HG02973 (cell line): ENCODE measurements around the gene SELENOP.
"Not testable (repeated sequence)": the region's sequence is repeated elsewhere in the genome, so short reads cannot be mapped to it uniquely, and the experiment has no call there.

Experiments used
- ATAC-seq: cut with Tn5 transposase; IDR thresholded peaks from one replicate; pipeline ENCODE4 v1.9.1; 2021; ENCODE audit warnings: moderate library complexity; ENCODE audit not compliant: unreplicated experiment

SELENOP gene, protein sequence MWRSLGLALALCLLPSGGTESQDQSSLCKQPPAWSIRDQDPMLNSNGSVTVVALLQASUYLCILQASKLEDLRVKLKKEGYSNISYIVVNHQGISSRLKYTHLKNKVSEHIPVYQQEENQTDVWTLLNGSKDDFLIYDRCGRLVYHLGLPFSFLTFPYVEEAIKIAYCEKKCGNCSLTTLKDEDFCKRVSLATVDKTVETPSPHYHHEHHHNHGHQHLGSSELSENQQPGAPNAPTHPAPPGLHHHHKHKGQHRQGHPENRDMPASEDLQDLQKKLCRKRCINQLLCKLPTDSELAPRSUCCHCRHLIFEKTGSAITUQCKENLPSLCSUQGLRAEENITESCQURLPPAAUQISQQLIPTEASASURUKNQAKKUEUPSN

DNA sequence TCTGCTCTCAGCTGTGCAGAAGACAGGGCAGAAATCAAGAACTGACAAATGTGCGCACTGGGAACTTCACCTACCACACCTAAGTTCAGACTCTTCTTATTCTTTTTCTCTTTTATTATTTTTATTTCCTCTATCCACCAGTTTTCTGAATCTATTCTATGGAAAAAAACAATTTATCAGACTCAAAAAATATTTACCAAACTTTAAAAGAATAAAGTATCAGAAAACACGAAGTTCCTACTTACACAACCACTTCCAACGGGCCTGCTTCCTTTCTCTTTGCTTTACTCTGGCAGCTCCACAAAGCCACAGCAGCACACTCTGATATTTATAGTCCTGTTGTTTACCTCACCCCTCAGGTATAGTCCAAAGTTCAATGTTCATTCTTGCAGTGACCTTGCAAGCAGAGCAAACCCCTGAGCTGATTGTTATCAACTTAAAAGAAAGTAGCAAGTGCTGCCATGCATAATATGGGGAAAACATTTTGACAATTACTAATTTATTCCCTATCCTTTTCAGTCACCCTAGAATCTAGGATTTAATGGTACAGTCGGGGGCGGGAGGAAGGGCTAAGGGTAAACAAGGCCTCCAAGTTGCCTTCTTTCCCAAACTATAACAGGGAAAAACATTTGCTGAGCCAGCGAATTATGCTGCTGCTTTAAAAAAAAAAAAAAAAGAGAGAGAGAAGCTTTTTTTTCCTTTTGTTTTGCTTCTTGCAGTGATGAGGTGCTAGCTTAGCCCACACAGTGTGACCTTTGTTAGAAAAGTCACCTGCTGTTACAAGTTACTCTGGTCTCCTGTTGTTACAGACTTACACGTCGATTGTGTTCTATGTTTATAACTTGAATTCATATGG lies at the start of gene SELENOP:
SELENOP (minus strand) TSS at position 302 of the 856 bp plus-strand sequence. CDS start 3,539 bp downstream, outside the sequence.
- ATAC-seq: no peak

DNA sequence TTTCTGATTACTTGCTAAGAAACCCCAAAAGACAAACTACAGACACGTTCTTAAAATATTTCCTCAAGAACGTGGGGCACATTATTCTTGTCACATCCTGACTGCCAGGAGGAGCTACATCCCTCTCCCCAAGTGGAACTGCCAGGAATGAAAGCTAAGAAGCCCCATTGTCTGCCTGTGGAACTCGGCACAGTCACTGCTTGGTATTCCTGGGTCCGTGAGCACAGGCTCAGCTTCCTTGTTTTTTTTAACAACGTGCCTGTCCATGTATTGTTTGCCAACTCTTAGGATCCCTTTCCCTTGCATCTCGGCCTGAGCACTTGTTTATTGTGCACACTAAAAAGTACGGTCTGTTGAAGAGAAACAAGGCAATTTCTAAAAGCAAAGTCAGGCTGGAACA lies 47.0 kb upstream of the SELENOP start:
- ATAC-seq: no peak

DNA sequence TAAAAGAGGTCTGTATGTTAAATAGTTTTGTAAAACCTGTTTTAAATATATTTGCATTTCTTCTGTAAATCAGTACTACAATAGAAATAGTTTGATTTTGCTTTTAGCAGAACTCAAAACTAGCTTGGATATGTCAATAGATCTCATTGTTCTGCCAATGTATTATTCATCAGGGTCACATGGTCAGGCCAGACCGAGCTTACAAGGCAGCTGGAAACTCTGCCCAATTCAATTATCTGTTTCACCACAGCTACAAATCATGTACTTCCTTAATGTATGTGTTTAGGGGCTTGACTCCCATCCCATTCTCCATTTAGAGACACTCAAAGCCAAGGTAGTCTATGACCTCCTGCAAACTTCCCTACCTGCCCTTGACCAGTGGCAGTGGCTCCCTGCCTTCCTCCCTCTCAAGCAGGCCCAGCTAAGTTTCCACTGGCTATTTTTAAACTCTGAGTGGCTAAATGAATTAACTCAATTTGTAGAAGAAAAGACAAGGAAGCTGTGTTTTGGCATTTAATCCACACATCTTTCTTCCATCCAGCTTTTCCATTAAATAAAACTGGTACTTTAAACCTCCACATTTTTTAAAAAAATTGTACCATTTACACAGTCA lies 46.4 kb upstream of the SELENOP start:
- ATAC-seq: no peak

DNA sequence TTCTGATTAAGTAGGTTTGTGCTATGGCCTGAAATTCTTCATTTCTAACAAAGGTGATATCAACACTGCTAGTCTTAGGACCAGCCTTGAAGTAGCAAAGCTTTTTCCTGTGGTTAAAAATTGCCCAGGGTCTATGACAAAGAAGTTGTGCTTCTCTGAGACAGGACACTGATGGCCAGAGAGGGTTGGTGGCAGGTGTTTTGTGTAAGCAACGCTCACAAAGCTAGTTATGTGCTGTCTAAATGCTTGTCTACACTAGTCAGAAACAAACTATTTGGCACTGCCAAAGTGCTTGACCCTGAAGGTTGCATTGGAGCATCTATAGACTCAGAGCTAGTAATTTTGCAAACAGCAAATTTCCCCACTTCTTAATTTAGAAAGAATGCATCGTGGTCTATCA lies 44.1 kb upstream of the SELENOP start:
- ATAC-seq: no peak

DNA sequence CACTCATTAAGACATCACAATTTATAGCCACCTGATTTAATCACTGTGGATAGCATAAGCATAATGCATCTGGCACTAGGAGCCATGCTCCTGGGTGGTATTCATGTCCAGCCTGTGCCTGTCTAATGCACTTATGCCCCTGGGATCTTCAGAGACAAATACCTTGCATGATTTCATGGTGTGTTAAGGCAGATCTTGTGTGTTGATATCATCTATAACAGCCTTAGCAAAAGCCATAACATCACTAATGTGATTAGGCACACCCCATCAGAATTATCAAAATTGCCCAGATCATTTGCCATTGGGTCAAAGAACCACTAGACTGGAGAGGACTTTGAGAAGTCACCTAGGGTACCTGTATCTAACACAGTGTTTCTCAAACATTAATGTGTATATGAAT lies 43.7 kb upstream of the SELENOP start:
- no peak for ATAC-seq

DNA sequence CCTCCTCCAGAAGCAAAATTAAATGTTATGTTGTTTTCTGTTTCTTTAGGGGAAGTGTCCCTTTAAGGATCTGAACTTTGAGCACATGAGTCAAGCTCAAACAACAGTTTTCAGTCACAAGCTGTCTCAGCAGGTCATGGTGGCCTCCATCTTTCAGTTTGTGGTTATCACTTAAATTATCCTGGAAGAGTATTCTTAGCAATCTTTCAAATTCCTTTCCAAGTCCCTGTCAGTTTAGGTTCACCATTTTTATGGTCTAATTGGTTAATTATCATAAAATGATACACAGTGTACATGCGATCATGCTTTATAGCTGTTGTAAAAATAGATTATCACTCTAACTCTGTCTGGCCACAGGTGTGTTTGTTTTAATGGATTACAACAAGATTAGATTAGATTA lies 43.1 kb upstream of the SELENOP start:
- no peak for ATAC-seq

DNA sequence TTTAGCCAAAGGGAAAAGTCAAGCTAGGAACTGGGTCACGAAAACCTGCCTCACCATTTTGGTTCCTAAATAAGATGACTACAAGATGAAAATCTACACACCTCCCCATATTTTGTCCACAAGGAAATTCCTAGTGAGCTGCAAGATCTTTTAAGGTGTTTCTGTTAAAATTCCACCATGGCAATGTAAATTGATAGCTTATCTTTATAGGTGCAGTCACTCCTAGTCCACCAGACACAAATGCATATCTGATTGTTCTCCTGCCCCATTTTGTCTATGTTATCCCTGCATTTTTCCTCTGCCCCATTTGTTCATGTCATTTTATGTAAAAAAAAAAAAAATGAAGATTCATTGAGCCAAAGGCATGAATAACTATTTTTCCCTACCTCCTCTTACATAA lies 41.1 kb upstream of the SELENOP start:
- ATAC-seq: no peak

DNA sequence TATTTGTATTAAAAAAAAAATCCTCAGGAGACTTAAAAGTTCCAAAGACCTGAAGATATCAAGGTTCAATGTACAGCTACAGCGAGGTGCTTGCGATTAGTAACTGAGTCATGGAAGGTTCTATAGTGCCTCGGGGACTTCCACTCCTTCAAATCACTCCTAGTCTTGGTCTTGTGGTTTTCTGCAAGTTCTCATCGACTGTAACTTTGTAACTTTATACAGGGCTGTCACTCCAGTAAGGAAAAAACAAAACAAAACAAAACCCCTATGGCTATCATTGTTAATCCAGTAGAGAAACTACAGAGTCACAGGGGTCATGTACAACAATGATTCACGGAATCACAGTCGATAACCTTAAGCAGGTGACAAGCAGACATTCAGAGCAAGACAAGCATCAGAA lies 39.8 kb upstream of the SELENOP start:
- no peak for ATAC-seq

DNA sequence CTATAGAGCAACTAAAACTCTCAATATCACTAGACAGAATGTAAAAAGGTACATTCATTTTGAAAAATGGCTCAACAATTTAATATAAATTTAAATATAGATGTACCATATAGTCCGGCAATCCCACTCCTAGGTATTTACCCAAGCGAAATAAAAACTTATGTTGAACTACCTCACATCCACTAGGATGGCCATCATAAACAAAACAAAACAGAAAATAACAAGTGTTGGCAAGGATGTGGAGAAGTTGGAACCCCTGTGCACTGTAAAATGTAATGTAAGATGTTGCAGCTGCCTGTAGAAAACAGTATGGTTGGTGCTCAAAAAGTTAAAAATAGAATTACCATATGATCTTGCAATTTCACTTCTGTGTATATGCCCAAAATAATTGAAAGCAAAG lies 36.9 kb upstream of the SELENOP start:
- ATAC-seq: no peak

DNA sequence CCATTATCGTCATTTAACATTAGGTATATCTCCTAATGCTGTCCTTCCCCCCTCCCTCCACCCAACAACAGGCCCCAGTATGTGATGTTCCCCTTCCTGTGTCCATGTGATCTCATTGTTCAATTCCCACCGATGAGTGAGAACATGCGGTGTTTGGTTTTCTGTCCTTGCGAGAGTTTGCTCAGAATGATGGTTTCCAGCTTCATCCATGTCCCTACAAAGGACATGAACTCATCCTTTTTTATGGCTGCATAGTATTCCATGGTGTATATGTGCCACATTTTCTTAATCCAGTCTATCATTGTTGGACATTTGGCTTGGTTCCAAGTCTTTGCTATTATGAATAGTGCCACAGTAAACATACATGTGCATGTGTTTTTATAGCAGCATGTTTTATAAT lies 32.7 kb upstream of the SELENOP start:
- ATAC-seq: not testable (repeated sequence)

DNA sequence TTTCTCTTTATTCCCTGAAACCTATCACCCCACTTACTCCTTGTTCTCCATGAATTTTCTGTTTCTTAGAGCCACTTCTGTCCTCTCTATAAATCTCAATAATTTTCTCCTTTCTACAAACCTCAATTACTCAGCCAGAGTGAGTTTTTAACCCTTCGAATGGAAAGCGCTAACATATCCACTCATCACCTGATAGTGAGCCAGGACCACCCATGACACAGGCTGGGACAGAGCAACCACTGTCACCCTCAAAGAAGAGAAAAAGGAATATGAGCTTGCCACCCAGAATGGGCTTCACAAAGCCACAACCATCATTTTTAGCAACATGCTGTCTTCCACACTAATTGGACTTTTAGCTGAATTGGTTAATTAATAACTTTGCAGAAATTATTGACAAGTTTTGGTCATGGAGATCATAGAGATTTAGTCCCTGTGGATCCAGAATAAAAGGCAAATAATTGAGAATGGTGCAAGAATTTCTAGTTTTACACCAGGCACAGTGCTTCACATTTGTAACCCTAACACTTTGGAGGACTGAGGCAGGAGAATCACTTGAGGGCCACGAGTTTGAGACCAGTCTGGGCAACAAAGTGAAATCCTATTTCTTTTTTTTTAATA lies 32.1 kb upstream of the SELENOP start:
- ATAC-seq: no peak

DNA sequence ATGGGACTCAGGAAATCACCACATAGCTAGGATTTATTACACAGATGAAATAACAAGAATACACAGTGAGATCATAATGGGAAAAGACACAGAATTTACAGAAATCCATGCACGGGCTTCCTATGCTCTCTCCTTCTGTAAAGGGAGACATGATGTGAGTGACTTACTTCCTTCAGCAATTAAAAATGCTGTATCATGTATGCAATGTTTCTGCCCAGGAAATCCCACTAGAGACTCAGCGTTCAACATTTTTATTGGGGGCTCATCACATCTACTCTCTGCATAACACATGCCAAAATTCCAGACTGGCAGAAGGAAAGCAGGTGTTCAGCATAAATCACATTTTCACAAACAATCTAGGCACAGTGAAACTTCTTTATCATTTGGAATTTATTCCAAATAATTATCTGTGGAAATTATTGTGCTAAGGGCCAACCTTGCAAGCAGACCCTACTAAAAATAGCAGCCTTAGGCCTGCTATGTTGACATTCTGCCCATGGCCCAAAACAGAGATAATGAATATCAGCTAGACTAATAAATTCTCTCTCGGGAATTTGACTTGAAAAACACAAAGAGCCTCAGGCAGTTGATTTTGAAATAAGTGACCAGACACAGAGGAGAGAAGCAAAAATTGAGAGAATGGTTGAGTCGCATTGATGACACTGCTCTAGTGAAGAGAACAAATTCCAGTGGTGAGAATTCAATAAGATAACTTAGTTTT lies 31.4 kb upstream of the SELENOP start:
- ATAC-seq: no peak

DNA sequence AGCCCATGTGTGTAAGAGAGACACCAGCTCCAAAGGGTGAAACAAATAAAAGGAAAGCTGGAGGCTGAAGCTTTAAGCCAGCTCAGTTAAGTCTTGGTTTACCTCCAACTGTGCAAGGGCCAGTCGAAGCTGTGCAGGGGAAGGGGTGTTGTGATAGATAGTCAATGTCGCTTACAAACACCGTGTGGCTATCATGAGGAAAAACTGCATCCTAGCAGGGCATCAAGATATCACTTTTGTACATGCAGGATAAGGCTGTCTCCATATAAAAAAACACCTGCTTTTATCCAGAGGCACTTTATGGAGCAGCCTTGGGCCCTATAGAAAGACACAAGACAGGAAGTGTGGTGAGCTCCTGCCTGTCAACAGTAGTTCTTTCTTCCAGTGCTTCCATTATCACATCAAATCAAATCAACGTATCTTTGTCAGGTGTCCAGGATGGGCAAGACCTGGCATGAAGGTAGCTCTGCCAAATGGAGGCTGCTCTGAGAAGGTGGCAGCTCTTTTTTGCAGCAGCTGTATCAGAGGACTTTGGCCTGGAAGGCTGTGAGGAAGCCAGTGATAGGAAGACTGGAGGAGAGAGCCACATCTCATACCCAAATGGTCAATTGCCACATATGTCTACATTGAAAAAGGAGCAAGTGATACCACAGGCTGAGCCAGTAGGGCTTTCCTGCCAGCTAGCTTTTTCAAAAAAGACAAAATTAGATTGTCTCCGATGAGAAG lies 29.3 kb upstream of the SELENOP start:
- ATAC-seq: no peak

DNA sequence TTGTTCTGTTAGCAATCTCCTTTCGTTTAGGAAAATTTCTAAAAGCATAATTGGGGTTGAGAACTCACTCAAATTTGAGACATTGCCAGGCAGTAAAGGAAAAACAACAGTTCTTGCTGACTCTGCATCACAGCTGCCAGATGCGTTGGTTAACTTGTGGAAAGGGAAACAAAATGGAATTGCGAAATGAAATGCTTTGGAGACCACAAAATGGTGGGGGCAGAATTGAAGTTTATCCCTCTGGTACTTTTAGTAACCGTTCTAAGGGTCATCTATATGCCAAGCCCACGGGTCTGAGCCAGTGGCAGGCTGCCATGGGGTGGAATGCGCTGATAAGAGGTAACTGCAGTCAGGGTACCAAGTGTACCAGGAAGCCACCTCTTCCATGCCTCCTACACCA lies 28.6 kb upstream of the SELENOP start:
- ATAC-seq: no peak

DNA sequence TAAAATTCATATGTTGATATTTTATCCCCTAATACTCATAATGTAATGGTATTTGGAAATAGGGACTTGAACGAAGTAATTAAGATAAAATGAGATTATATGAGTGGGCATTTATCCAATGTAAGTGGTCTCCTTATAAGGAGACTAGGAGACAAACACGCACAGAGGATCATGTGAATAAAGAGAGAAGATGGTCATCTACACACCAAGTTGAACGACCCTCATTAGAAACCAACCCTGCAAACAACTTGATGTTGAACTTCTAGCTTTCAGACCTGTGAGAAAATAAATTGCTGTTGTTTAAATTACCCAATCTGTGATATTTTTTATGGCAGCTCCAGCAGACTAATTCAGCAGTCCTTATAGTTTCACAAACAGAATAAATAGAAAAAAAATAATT lies 27.5 kb upstream of the SELENOP start:
- ATAC-seq: no peak

DNA sequence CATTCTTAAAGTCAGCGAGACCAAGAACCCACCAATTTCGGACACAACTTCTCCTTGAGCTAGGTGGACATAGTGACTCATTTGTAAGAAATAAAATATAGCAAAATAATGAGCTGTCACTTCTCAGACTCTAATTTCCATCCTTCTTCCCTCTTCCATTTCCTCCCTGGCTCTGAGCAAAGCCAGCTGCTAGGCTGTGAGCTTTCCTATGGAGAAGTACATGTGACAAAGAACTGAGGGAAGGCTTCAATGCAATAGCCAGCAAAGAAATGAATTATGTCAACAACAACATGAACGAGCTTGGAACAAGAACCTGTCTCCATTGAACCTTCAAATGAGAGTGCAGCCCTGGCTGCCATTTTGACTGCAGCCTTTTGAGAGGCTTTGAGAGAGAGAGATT lies 25.9 kb upstream of the SELENOP start:
- no peak for ATAC-seq

DNA sequence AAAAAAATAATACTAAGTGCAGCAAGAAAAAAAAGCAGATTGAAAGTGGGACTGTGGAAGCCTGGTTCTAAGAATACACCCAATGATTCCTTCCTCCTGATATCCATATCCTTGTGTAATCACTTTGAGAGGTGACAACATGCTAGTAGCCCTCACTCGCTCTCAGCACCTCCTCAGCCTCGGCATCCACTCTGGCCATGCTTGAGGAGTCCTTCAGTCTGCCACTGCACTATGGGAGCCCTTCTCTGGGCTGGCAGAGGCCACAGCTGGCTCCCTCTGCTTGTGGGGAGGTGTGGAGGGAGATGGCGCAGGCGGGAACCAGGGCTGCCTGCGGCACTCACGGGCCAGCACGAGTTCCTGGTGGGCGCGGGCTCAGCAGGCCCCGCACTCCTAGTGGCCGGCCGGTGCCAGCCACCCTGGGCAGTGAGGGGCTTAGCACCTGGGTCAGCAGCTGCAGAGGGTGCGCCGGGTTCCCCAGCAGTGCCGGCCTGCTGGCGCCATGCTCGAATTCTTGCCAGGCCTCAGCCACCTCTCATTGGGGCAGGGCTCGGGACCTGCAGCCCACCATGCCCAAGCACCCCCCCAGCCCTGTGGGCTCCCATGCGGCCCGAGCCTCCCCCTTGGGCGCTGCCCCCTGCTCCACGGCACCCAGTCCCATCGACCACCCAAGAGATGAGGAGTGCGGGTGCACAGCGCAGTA lies 24.5 kb upstream of the SELENOP start:
- ATAC-seq: no peak

DNA sequence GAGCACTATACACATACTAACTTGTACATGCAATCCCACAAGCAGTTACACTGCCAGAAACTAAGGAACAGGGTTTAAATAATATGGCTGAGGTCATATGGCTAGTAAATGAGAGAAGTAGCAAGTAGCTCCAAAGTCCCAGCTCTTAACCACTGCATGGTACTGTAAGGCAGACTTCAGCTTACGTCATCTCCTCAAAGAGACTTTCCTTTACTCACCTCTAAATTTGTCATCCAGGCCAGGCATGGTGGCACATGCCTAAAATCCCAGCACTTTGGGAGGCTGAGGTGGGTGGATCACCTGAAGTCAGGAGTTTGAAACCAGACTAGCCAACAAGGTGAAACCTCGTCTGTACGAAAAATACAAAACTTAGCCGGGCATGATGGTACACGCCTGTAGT lies 20.4 kb upstream of the SELENOP start:
- no peak for ATAC-seq

DNA sequence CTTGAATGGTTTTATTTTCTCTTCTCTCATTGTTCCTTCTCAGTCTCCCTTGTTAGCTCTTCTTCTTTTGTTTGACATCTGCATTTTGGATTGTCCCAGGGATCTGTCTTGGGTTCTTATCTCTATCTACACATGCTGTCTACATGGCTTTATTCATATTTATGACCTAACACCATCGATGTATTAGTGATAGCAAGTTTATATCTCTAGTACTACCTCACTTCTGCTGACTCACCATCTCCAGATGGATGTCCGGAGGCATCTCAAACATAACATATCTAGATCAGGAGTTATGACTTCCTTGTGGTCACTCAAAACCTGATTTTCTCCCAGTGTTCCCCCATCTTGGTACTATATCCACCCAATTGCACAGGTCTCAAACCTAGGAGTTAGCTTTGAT lies 19.2 kb upstream of the SELENOP start:
- ATAC-seq: no peak
